ENCODE data around the gene BTBD2.
"Not testable (repeated sequence)": the region's sequence is repeated elsewhere in the genome, so short reads cannot be mapped to it uniquely, and the experiment has no call there.

The BTBD2 gene

DNA sequence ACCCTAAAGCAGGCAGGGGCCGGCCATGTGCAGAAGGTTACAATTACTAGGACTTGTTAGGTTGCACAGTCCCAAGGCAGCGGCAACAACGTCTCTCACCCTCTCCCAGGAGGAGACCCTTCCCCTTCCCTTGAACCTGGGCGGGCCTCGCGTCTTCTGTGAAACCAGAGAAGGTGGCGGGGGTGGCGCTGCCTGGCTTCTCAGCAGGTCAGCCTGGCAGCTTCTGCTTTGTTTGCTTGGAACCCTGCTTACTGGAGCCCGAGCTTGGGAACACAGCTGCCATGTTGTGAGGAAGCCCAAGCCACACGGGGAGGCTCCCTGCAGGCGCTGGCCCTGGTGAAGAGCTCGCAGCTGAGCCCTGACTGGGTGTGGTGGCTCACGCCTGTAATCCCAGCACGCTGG, 20.1 kb upstream of the BTBD2 start:
- Histone ChIP-seq H3K9me3 (ENCODE audit: control insufficient read depth in 1 of 2, low read length in 2 of 2) (peaks cover 0 to 8% of the 10 kb centered on the region in 2 donors), H3K27ac (ENCODE audit: low read length) (no peak overlapping the region), H3K4me1 (ENCODE audit: control insufficient read depth in 1 of 2, insufficient read depth in 2 of 2, low read length in 2 of 2) (peaks cover 4 to 20% of the 10 kb centered on the region in 2 donors), H3K27me3 (ENCODE audit: low read depth, low read length) (no peaks in the 10 kb centered on the region), H3K36me3 (ENCODE audit: control insufficient read depth in 1 of 2, insufficient read depth in 2 of 2, low read length in 2 of 2) (peaks cover 13 to 25% of the 10 kb centered on the region in 2 donors), H3K4me3 (ENCODE audit: low read depth in 1 of 2, low read length in 2 of 2) (no peak overlapping the region)

DNA sequence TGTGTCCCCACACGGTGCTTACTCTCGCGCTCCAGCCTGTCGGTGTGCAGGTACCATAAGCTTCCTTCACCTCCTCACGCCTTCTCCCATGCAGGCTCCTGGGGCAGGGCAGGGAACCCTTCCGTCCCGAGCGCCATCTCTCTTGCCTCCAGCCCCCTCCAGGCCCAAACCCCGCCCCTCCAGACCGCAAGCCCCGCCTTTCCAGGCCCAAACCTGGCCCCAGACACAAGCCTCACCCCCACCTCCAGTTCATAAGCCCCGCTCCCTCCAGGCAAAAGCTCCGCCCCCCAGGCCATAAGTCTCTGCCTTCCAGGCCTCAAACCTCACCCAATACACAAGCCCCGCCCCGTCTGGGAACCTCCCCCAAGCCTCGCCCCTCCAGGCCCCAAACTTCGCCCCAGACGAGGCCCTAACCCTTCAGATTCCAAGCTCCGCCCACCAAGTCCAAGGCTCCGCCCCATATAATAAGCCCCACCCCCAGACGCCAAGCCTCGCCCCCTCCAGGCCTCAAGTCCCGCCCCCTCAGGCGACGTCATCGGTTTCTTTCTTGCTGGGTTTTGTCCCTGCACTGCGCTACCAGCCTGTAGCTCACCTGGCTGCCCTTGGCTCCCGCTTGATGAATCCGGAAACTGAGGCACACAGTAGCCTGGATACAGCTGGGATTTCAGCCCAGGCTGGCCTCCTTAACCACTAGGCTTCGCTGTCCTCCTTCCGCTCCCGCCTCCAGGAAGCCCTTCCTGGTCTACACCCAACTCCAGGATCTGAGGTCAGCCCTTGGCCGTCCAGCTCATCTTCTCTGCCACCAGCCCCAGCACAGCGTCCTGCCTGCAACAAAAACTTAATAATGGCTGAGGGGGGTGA, 19.4 kb upstream of the BTBD2 start:
- Histone ChIP-seq H3K4me3 (ENCODE audit: low read depth in 1 of 2, low read length in 2 of 2) (no peak overlapping the region), H3K27ac (ENCODE audit: low read length) (no peak overlapping the region), H3K4me1 (ENCODE audit: control insufficient read depth in 1 of 2, insufficient read depth in 2 of 2, low read length in 2 of 2) (peaks cover 4 to 15% of the 10 kb centered on the region in 2 donors), H3K27me3 (ENCODE audit: low read depth, low read length) (no peaks in the 10 kb centered on the region), H3K36me3 (ENCODE audit: control insufficient read depth in 1 of 2, insufficient read depth in 2 of 2, low read length in 2 of 2) (peaks cover 8 to 18% of the 10 kb centered on the region in 2 donors), H3K9me3 (ENCODE audit: control insufficient read depth in 1 of 2, low read length in 2 of 2) (peaks cover 0 to 8% of the 10 kb centered on the region in 2 donors)

DNA sequence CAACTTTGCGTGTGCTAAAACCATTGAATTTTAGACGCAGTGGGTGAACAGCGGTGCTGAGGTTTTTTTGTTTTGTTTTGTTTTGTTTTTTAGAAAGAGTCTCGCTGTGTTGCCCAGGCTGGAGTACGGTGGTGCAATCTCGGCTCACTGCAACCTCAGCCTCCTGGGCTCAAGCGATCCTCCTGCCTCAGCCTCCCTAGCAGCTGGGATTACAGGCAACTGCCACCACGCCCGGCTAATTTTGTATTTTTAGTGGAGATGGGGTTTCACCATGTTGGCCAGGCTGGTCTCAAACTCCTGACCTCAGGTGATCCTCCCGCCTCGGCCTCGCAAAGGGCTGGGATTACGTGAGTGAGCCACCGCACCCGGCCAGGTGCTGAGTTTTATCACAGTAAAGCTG, 18.7 kb upstream of the BTBD2 start:
- peaks cover 4 to 11% of the 10 kb centered on the region in 2 donors for H3K36me3 ChIP-seq (ENCODE audit: control insufficient read depth in 1 of 2, insufficient read depth in 2 of 2, low read length in 2 of 2)
- H3K9me3 ChIP-seq (ENCODE audit: control insufficient read depth in 1 of 2, low read length in 2 of 2); H3K27ac ChIP-seq (ENCODE audit: low read length); H3K4me3 ChIP-seq (ENCODE audit: low read depth in 1 of 2, low read length in 2 of 2); H3K27me3 ChIP-seq (ENCODE audit: low read depth, low read length): not testable (repeated sequence)
- H3K4me1 ChIP-seq (ENCODE audit: control insufficient read depth in 1 of 2, insufficient read depth in 2 of 2, low read length in 2 of 2): peaks cover 4 to 15% of the 10 kb centered on the region in 2 donors

DNA sequence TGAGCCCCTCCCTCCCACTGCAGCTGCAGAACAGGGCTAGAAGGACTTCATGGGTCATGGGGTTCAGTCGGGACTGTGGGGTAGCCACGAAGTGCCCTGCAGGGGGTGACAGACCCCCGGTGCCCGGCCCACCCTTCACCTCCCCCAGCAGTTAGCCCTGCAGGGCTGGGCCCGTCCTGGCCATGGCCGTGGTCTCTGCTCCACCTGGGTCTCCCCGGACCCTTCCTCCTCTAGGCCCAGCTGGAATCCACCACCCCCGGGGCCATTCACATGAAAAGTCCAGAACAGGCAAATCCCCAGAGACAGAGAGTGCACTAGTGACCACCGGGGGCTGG, 18.3 kb upstream of the BTBD2 start:
- Histone ChIP-seq H3K4me3 (ENCODE audit: low read depth in 1 of 2, low read length in 2 of 2) (no peak overlapping the region), H3K36me3 (ENCODE audit: control insufficient read depth in 1 of 2, insufficient read depth in 2 of 2, low read length in 2 of 2) (peaks cover 0 to 7% of the 10 kb centered on the region in 2 donors), H3K4me1 (ENCODE audit: control insufficient read depth in 1 of 2, insufficient read depth in 2 of 2, low read length in 2 of 2) (peaks cover 4 to 15% of the 10 kb centered on the region in 2 donors), H3K27ac (ENCODE audit: low read length) (no peak overlapping the region), H3K27me3 (ENCODE audit: low read depth, low read length) (no peaks in the 10 kb centered on the region), H3K9me3 (ENCODE audit: control insufficient read depth in 1 of 2, low read length in 2 of 2) (peaks cover 0 to 8% of the 10 kb centered on the region in 2 donors)

DNA sequence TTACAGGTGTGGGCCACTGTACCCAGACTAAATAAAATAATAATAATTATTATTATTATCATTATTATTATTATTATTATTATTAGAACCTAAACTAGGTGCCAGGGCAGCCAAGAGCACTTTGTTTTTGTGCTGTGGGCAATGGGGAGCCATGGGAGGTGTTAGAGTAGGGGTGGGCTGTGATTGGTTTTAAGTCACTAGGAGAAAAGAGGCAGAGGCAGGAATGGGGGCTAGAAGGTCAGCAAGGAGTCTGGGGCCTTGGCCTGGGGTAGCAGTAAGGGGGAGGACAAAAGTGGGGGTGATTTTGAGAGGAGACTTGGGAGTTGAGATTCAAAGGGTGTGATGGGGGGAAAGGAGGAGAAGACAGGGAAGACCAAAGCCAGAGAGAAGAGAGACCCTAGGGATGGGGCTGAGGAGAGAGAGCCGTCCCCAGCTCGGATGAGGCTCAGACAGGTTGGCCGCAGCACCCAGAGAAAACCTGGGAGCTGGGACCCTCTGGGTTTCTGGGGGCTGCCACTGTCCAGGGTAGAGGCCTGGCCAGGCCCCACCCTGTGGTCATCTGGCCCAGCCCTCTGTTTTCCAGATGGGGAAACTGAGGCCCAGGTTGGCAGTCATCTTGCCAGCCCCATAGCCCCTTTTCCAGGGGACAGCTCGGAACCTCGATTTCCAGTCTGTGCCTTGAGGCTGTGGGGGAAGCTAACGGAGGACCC, 17.8 kb upstream of the BTBD2 start:
- Histone ChIP-seq H3K4me1 (ENCODE audit: control insufficient read depth in 1 of 2, insufficient read depth in 2 of 2, low read length in 2 of 2) (peaks cover 7 to 15% of the 10 kb centered on the region in 2 donors), H3K9me3 (ENCODE audit: control insufficient read depth in 1 of 2, low read length in 2 of 2) (peaks cover 0 to 8% of the 10 kb centered on the region in 2 donors), H3K4me3 (ENCODE audit: low read depth in 1 of 2, low read length in 2 of 2) (no peak overlapping the region), H3K27me3 (ENCODE audit: low read depth, low read length) (no peaks in the 10 kb centered on the region), H3K27ac (ENCODE audit: low read length) (no peak overlapping the region), H3K36me3 (ENCODE audit: control insufficient read depth in 1 of 2, insufficient read depth in 2 of 2, low read length in 2 of 2) (peaks cover 0 to 2% of the 10 kb centered on the region in 2 donors)

DNA sequence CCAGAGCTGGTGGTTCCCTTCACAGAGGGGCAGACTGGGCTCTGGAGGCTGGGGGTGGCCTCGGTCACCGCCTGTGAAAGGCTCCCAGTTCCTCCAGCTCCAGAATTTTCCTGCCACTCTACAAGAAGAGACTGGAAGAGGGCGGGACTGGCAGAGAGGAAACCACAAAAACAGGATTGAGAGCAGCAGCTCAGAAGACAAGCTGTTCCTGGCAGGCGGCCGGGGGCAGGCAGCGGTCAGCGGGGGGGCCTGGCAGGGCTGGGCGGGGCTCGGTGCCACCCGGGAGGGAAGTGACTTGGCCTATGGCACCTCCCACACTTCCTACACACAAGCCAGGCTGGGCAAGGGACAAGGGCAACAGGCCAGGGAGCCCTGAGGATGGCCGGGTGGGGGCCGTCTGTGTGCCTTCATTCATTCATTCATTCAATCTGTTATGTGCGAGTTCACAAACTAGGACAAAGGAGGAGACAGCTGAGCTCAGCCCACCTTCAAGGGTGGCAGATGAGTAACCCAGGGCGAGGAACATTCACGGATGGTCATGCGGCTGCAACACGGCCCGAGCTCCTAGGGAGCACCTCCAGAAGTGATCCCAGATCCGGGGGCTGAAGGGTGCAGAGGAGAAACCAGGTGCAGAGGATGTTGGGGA, 16.9 kb upstream of the BTBD2 start:
- H3K4me3 ChIP-seq (ENCODE audit: low read depth in 1 of 2, low read length in 2 of 2): peak overlapping the region; percentile 11 to 39
- H3K27ac ChIP-seq (ENCODE audit: low read length): peak overlapping the region; percentile 64
- peaks cover 0 to 8% of the 10 kb centered on the region in 2 donors for H3K9me3 ChIP-seq (ENCODE audit: control insufficient read depth in 1 of 2, low read length in 2 of 2)
- H3K27me3 ChIP-seq (ENCODE audit: low read depth, low read length): no peaks in the 10 kb centered on the region
- peaks cover 7 to 15% of the 10 kb centered on the region in 2 donors for H3K4me1 ChIP-seq (ENCODE audit: control insufficient read depth in 1 of 2, insufficient read depth in 2 of 2, low read length in 2 of 2)
- H3K36me3 ChIP-seq (ENCODE audit: control insufficient read depth in 1 of 2, insufficient read depth in 2 of 2, low read length in 2 of 2): no peaks in the 10 kb centered on the region

DNA sequence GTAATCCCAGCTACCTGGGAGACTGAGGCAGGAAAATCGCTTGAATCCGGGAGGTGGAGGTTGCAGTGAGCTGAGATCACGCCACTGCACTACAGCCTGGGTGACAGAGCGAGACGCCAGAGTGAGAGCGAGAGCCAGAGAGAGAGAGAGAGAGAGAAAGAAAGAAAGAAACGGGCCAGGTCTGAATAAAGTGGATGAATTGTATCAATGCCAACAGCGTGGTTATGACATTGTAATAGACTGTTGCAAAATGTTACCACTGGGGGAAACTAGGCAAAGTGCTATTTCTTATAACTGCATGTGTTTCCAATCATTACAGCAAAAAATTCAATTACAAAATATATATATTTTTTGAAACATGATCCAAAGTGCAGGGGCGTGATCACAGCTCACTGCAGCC, 11.8 kb upstream of the BTBD2 start:
- peaks cover 3 to 11% of the 10 kb centered on the region in 2 donors for H3K4me1 ChIP-seq (ENCODE audit: control insufficient read depth in 1 of 2, insufficient read depth in 2 of 2, low read length in 2 of 2)
- no peaks in the 10 kb centered on the region for H3K36me3 ChIP-seq (ENCODE audit: control insufficient read depth in 1 of 2, insufficient read depth in 2 of 2, low read length in 2 of 2)
- H3K4me3 ChIP-seq (ENCODE audit: low read depth in 1 of 2, low read length in 2 of 2): no peak overlapping the region
- no peak overlapping the region for H3K27ac ChIP-seq (ENCODE audit: low read length)
- no peaks in the 10 kb centered on the region for H3K27me3 ChIP-seq (ENCODE audit: low read depth, low read length)
- peaks cover 0 to 3% of the 10 kb centered on the region in 2 donors for H3K9me3 ChIP-seq (ENCODE audit: control insufficient read depth in 1 of 2, low read length in 2 of 2)

DNA sequence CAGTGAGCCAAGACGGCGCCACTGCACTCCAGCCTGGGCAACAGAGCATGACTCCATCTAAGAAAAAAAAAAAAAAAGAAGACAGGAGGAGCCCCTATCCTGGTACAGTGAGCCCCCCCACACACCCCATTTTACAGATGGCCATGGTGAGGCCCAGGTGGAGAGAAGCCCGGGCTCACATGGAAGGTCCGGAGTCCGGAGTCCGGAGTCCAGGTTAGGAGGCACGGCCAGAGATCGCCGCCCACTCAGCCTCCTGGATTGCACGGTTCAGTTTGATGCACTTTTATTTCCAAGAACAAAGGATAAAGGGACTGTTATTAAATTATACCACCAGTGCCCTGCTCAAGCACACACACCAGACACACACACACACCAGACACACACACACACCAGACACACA, 11.3 kb upstream of the BTBD2 start:
- peaks cover 3 to 5% of the 10 kb centered on the region in 2 donors for H3K4me1 ChIP-seq (ENCODE audit: control insufficient read depth in 1 of 2, insufficient read depth in 2 of 2, low read length in 2 of 2)
- H3K36me3 ChIP-seq (ENCODE audit: control insufficient read depth in 1 of 2, insufficient read depth in 2 of 2, low read length in 2 of 2): no peaks in the 10 kb centered on the region
- no peak overlapping the region for H3K27ac ChIP-seq (ENCODE audit: low read length)
- H3K27me3 ChIP-seq (ENCODE audit: low read depth, low read length): no peaks in the 10 kb centered on the region
- H3K4me3 ChIP-seq (ENCODE audit: low read depth in 1 of 2, low read length in 2 of 2): no peak overlapping the region
- H3K9me3 ChIP-seq (ENCODE audit: control insufficient read depth in 1 of 2, low read length in 2 of 2): peaks cover 0 to 3% of the 10 kb centered on the region in 2 donors

DNA sequence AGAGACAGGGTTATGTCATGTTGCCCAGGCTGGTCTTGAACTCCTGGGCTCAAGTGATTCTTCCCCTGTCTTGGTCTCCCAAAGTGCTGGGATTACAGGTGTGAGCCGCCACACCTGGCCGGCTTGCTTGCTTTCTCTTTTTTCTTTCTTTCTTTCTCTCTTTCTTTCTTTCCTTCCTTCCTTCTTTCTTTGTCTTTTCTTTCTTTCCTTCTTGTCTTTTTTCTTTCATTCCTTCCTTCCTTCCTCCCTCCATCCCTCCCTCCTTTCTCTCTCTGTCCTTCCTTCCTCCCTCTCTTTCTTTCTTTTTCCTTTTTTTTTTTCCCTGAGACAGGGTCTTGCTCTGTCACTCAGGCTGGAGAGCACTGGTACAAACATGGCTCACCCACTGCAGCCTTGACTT, 6.8 kb upstream of the BTBD2 start:
- Histone ChIP-seq H3K27ac (ENCODE audit: low read length) (no peak overlapping the region), H3K4me1 (ENCODE audit: control insufficient read depth in 1 of 2, insufficient read depth in 2 of 2, low read length in 2 of 2) (peaks cover 0 to 7% of the 10 kb centered on the region in 2 donors), H3K4me3 (ENCODE audit: low read depth in 1 of 2, low read length in 2 of 2) (no peak overlapping the region), H3K9me3 (ENCODE audit: control insufficient read depth in 1 of 2, low read length in 2 of 2) (peaks cover 0 to 3% of the 10 kb centered on the region in 2 donors), H3K27me3 (ENCODE audit: low read depth, low read length) (no peaks in the 10 kb centered on the region), H3K36me3 (ENCODE audit: control insufficient read depth in 1 of 2, insufficient read depth in 2 of 2, low read length in 2 of 2) (no peaks in the 10 kb centered on the region)

DNA sequence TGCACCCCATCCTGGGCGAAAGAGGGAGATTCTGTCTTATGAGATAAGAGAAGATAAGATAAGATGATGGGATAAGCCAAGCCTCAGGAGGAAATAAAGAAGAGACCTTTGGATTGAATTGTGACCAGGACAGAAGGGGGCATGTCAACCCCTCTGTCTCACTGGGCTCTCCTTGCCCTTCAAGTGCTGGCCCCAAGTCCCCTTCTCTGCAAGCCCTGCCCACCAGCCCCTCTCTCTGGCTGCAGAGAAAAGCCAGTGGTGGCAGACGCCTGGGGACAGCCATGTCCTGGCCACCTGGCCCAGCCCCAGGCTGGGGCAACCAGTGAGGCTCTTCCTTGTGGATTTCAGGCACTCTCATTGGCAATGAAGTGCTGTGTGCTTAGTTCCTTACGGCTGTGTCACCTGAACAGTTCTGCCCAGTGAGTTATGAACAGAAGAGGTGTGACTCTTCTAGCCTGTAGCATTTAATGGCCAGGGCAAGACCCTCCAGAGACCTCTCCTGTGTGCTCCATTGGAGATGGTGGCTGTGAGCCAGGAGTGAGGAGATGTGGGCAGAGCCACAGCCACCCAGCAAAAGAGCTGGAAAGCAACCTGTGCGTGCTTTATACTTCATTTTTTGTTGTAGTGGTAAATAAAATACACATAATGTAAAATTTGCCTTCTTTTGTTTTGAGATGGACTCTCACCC, 6.1 kb upstream of the BTBD2 start:
- H3K4me1 ChIP-seq (ENCODE audit: control insufficient read depth in 1 of 2, insufficient read depth in 2 of 2, low read length in 2 of 2): peaks cover 0 to 8% of the 10 kb centered on the region in 2 donors
- no peak overlapping the region for H3K27ac ChIP-seq (ENCODE audit: low read length)
- no peaks in the 10 kb centered on the region for H3K36me3 ChIP-seq (ENCODE audit: control insufficient read depth in 1 of 2, insufficient read depth in 2 of 2, low read length in 2 of 2)
- H3K27me3 ChIP-seq (ENCODE audit: low read depth, low read length): no peaks in the 10 kb centered on the region
- H3K9me3 ChIP-seq (ENCODE audit: control insufficient read depth in 1 of 2, low read length in 2 of 2): peaks cover 0 to 3% of the 10 kb centered on the region in 2 donors
- H3K4me3 ChIP-seq (ENCODE audit: low read depth in 1 of 2, low read length in 2 of 2): no peak overlapping the region

DNA sequence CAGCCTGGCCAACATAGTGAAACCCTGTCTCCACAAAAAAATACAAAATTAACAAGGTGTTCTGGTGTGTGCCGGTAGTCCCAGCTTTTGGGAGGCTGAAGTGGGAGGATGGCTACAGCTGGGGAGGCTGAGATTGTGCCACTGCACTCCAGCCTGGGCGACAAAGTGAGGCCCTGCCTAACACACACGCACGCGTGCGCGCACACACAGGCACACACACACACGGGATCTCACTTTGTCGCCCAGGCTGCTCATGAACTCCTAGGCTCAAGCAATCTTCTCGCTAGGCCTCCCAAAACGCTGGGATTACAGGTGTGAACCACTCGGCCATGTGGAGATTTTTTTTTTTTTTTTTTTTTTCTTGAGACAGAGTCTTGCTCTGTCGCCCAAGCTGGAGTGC, 3.2 kb upstream of the BTBD2 start:
- H3K4me3 ChIP-seq (ENCODE audit: low read depth in 1 of 2, low read length in 2 of 2): no peak overlapping the region
- H3K9me3 ChIP-seq (ENCODE audit: control insufficient read depth in 1 of 2, low read length in 2 of 2): no peaks in the 10 kb centered on the region
- no peaks in the 10 kb centered on the region for H3K27me3 ChIP-seq (ENCODE audit: low read depth, low read length)
- H3K27ac ChIP-seq (ENCODE audit: low read length): no peak overlapping the region
- H3K4me1 ChIP-seq (ENCODE audit: control insufficient read depth in 1 of 2, insufficient read depth in 2 of 2, low read length in 2 of 2): peaks cover 0 to 26% of the 10 kb centered on the region in 2 donors
- H3K36me3 ChIP-seq (ENCODE audit: control insufficient read depth in 1 of 2, insufficient read depth in 2 of 2, low read length in 2 of 2): no peaks in the 10 kb centered on the region
